ENCODE results near the gene SYCE3.

The SYCE3 gene

DNA sequence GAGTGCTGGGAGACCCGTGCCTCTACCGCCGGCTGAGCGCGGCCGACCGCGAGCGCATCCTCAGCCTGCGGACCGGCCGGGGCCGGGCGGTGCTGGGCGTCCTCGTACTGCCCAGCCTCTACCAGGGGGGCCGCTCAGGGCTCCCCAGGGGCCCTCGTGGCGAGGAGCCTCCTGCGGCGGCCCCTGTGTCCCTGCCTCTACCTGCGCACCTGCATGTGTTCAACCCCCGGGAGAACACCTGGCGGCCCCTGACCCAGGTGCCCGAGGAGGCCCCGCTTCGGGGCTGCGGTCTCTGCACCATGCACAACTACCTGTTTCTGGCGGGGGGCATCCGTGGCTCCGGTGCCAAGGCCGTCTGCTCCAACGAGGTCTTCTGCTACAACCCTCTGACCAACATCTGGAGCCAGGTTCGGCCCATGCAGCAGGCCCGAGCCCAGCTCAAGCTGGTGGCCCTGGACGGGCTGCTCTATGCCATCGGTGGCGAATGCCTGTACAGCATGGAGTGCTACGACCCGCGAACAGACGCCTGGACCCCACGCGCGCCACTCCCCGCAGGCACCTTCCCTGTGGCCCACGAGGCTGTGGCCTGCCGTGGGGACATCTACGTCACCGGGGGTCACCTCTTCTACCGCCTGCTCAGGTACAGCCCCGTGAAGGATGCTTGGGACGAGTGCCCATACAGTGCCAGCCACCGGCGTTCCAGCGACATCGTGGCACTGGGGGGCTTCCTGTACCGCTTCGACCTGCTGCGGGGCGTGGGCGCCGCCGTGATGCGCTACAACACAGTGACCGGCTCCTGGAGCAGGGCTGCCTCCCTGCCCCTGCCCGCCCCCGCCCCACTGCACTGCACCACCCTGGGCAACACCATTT lies 13.6 kb downstream of the SYCE3 start:
- Histone ChIP-seq H3K36me3 (ENCODE audit: control insufficient read depth, insufficient read depth, low read length) (no peaks in the 10 kb centered on the region), H3K27ac (ENCODE audit: insufficient read depth, low read depth, low read length, poor library complexity, severe bottlenecking) (no peak overlapping the region), H3K4me1 (ENCODE audit: control insufficient read depth, insufficient read depth, low read length) (no peaks in the 10 kb centered on the region), H3K27me3 (ENCODE audit: control insufficient read depth, insufficient read depth, low read length, poor library complexity, severe bottlenecking) (peaks cover 15% of the 10 kb centered on the region), H3K4me3 (ENCODE audit: insufficient read depth, low read depth, low read length) (no peak overlapping the region), H3K9me3 (ENCODE audit: control insufficient read depth, low read length) (no peaks in the 10 kb centered on the region)
- 94 to 96% methylated on average over 68 of the region's 68 CpGs for WGBS, 2 experiments

GRCh38 chr22:50548040-50548920 lies 14.4 kb downstream of the SYCE3 start:
- H3K27ac ChIP-seq (ENCODE audit: insufficient read depth, low read depth, low read length, poor library complexity, severe bottlenecking): no peak overlapping the region
- WGBS, 2 experiments: 91 to 92% methylated on average over 56 of the region's 56 CpGs

GRCh38 chr22:50547263-50547985 lies 15.3 kb downstream of the SYCE3 start:
- no peak overlapping the region for H3K4me3 ChIP-seq (ENCODE audit: insufficient read depth, low read depth, low read length)
- peaks cover 26% of the 10 kb centered on the region for H3K27me3 ChIP-seq (ENCODE audit: control insufficient read depth, insufficient read depth, low read length, poor library complexity, severe bottlenecking)
- no peaks in the 10 kb centered on the region for H3K9me3 ChIP-seq (ENCODE audit: control insufficient read depth, low read length)
- no peaks in the 10 kb centered on the region for H3K4me1 ChIP-seq (ENCODE audit: control insufficient read depth, insufficient read depth, low read length)
- no peak overlapping the region for H3K27ac ChIP-seq (ENCODE audit: insufficient read depth, low read depth, low read length, poor library complexity, severe bottlenecking)
- no peaks in the 10 kb centered on the region for H3K36me3 ChIP-seq (ENCODE audit: control insufficient read depth, insufficient read depth, low read length)
- WGBS, 2 experiments: 93% methylated on average over 35 of the region's 35 CpGs

More at GRCh38 chr22:50548040-50548920, 14.4 kb downstream of the SYCE3 start:
- Histone ChIP-seq H3K4me3 (ENCODE audit: insufficient read depth, low read depth, low read length) (no peak overlapping the region), H3K4me1 (ENCODE audit: control insufficient read depth, insufficient read depth, low read length) (no peaks in the 10 kb centered on the region), H3K36me3 (ENCODE audit: control insufficient read depth, insufficient read depth, low read length) (no peaks in the 10 kb centered on the region), H3K9me3 (ENCODE audit: control insufficient read depth, low read length) (no peaks in the 10 kb centered on the region), H3K27me3 (ENCODE audit: control insufficient read depth, insufficient read depth, low read length, poor library complexity, severe bottlenecking) (peaks cover 24% of the 10 kb centered on the region)

DNA sequence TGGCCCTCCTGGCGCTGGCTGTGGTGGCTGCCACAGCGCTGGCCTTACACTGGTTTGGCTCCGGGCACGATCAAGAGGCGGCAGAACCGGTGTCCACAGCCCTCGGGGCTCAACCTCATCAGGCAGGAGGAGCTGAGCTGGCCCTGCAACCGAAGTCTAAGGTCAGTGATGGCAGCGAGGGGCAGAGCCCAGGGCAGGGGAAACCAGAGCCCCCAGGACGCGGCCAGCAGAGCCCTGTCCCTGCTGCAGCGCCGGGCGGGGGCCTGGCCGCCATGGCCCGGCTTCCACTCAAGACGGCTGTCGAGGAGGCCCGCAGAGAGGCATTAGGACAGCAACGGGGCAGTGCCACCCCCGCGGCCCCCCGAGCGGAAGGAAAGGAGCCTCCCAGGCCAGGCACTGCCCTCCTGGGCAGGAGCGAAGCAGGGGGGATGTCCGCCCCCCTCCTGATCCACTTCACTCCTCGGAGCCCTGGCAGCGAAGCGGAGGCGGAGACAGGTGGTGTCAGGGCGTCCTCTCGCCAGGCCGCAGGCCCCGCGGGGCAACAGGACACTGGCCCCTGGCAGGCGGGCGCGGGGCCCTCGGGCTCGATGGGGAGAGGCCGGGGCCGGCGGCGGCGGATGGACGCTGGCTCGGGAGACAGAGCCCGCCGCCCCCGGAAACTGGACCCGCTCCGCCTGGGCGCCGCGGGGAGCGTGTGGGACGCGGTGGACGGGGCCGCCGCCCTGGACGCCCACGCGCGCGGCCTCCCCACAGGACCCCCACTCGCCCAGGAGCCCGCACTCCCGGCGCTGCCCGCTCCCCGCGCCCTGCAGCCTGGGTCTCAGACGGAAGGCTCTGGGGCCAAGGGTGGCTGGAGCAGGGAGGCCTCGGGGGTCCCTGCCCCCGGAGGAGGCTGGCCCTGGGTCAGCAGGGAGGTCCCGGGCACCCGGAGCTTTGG lies 16.1 kb downstream of the SYCE3 start:
- peaks cover 26% of the 10 kb centered on the region for H3K27me3 ChIP-seq (ENCODE audit: control insufficient read depth, insufficient read depth, low read length, poor library complexity, severe bottlenecking)
- no peak overlapping the region for H3K4me3 ChIP-seq (ENCODE audit: insufficient read depth, low read depth, low read length)
- no peak overlapping the region for H3K27ac ChIP-seq (ENCODE audit: insufficient read depth, low read depth, low read length, poor library complexity, severe bottlenecking)
- no peaks in the 10 kb centered on the region for H3K9me3 ChIP-seq (ENCODE audit: control insufficient read depth, low read length)
- WGBS, 2 experiments: 94% methylated on average over 78 of the region's 78 CpGs
- H3K4me1 ChIP-seq (ENCODE audit: control insufficient read depth, insufficient read depth, low read length): no peaks in the 10 kb centered on the region
- no peaks in the 10 kb centered on the region for H3K36me3 ChIP-seq (ENCODE audit: control insufficient read depth, insufficient read depth, low read length)

DNA sequence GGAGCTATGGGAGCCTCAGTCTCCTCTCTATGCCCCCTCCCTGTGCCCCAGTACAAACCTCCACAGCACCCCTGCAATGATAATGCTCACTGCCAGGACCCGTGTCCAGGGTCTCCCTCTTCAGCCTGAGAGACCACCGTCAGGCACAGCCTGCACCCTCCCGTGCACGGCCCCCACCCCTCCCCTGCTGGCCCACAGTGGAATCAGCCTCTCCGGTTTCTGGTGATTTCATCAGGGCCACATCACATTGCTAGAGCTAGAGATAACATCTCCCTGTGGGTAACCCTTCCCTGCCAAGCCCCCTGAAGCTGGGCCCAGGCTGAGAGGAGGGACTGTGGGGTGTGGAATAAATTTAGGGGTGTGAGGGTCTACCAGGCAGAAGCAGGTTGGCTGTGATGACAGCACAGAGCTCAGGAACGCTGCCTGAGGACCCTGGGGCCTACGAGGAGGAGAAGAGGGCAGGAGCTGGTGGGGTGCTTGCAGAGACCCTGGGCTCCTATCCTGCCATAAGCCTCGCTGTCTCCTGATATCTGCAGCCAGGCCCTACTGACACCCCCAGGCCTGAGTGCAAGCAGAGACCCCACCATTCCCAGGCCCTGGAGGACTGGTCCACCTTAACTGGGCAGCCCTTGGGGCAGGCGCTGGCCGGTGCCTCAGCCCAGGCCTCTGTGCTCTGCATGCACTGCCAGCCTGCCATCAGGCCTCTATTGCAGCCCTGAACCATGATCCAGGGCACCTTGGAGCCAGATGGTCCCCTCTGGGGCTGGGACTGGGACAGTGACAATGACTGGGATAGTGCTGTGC lies 17.0 kb downstream of the SYCE3 start, which contains the start of gene KLHDC7B:
TSS of gene KLHDC7B (plus strand) at position 378 of the 804 bp plus-strand sequence. CDS start at position 723, 345 bp downstream.
- H3K27me3 ChIP-seq (ENCODE audit: control insufficient read depth, insufficient read depth, low read length, poor library complexity, severe bottlenecking): peaks cover 26% of the 10 kb centered on the region
- 89 to 91% methylated on average over 10 of the region's 10 CpGs for WGBS, 2 experiments
- no peak within 1 kb of the TSS for H3K27ac ChIP-seq (ENCODE audit: insufficient read depth, low read depth, low read length, poor library complexity, severe bottlenecking)
- H3K4me3 ChIP-seq (ENCODE audit: insufficient read depth, low read depth, low read length): no peak within 1 kb of the TSS
- H3K36me3 ChIP-seq (ENCODE audit: control insufficient read depth, insufficient read depth, low read length): no peaks in the 10 kb centered on the region
- no peaks in the 10 kb centered on the region for H3K4me1 ChIP-seq (ENCODE audit: control insufficient read depth, insufficient read depth, low read length)
- no peaks in the 10 kb centered on the region for H3K9me3 ChIP-seq (ENCODE audit: control insufficient read depth, low read length)

DNA sequence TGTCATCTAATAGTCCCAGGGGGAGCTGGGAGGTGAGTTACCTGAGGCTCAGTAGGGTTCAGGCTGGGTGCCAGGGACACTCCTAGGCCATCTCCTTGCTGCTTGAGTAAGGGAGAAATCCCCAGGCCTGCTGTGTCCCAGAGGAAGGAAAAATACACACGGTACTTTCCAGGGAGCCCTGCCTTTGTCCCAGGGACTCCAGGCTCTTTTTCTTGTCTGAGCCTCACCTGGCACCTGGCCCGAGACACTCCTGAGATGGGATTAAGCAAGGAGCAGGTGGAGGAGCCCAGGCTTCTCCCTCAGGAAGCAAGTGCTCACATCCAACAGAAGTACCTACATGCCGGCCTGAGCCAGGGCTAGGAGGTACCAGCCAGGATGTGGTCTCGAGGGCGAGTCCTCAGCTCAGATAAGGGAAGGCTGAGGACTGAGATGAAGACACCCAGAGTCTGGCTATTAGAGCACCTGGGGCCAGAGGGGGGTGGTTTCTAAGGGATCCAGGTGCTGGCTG lies 17.9 kb downstream of the SYCE3 start:
- H3K27me3 ChIP-seq (ENCODE audit: control insufficient read depth, insufficient read depth, low read length, poor library complexity, severe bottlenecking): peaks cover 26% of the 10 kb centered on the region
- WGBS, 2 experiments: 89 to 91% methylated on average over 5 of the region's 5 CpGs
- H3K4me1 ChIP-seq (ENCODE audit: control insufficient read depth, insufficient read depth, low read length): no peaks in the 10 kb centered on the region
- H3K27ac ChIP-seq (ENCODE audit: insufficient read depth, low read depth, low read length, poor library complexity, severe bottlenecking): no peak overlapping the region
- no peaks in the 10 kb centered on the region for H3K36me3 ChIP-seq (ENCODE audit: control insufficient read depth, insufficient read depth, low read length)
- H3K4me3 ChIP-seq (ENCODE audit: insufficient read depth, low read depth, low read length): no peak overlapping the region
- no peaks in the 10 kb centered on the region for H3K9me3 ChIP-seq (ENCODE audit: control insufficient read depth, low read length)

DNA sequence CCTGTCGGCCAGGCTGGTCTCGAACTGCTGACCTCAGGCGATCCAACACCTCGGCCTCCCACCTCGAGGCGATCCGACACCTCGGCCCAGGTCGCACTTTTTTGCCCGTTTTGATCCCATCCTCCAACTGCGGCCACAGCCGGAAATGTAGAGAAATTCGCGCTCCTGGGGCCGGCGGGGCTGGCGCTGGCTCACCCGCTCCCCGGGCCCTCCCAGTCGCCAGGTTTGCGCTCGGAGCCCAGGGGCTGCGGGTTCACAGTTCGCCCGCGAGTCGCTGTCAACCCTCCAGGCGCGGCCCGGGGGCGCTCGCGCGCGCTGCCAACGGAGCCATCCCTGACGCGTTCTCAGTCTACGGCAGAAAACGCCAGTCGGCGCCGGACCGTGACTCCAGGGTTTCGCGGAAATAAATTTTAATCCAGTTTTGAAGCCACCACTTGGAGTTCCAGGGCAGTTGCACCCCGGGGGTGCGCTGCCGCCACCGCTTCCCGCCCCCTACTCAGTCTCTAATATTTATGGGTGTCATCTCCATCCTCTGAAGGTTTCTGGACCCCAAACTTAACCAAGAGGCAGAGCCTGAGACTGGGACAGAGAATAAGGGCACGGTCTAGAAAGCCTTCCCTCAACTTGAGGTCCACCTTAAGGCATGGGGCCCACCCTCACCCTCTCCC lies 18.5 kb downstream of the SYCE3 start:
- Histone ChIP-seq H3K9me3 (ENCODE audit: control insufficient read depth, low read length) (no peaks in the 10 kb centered on the region), H3K4me3 (ENCODE audit: insufficient read depth, low read depth, low read length) (no peak overlapping the region), H3K27me3 (ENCODE audit: control insufficient read depth, insufficient read depth, low read length, poor library complexity, severe bottlenecking) (peaks cover 26% of the 10 kb centered on the region), H3K27ac (ENCODE audit: insufficient read depth, low read depth, low read length, poor library complexity, severe bottlenecking) (no peak overlapping the region), H3K36me3 (ENCODE audit: control insufficient read depth, insufficient read depth, low read length) (no peaks in the 10 kb centered on the region), H3K4me1 (ENCODE audit: control insufficient read depth, insufficient read depth, low read length) (no peaks in the 10 kb centered on the region)
- WGBS, 2 experiments: 11 to 12% methylated on average over 52 of the region's 52 CpGs

DNA sequence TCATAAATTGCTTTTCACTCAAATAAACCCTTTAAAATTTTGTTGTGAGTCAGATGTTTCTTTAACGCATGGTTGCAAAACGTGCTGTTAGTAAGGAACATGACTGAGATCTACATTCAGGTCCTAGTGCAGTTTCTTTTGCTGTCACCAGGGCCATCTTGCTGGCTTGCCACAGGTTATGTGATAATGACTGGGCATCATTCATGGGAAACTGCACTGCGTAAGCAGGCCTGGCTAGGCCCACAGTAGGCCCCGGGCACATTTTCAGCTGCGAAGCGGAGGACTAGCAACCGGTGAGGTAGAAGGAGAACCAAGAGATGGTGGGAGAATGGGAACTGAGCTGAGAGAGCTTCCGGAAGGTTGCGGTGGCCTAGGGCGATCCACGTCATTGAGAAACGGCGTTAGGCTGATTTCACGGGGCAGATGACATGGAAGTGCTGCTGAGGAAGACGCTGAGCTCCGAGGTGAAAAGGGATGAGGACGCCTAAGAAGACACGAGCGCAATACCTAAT lies 20.2 kb downstream of the SYCE3 start:
- no peaks in the 10 kb centered on the region for H3K9me3 ChIP-seq (ENCODE audit: control insufficient read depth, low read length)
- no peak overlapping the region for H3K27ac ChIP-seq (ENCODE audit: insufficient read depth, low read depth, low read length, poor library complexity, severe bottlenecking)
- 94 to 97% methylated on average over 19 of the region's 19 CpGs for WGBS, 2 experiments
- H3K36me3 ChIP-seq (ENCODE audit: control insufficient read depth, insufficient read depth, low read length): no peaks in the 10 kb centered on the region
- H3K27me3 ChIP-seq (ENCODE audit: control insufficient read depth, insufficient read depth, low read length, poor library complexity, severe bottlenecking): peaks cover 26% of the 10 kb centered on the region
- H3K4me3 ChIP-seq (ENCODE audit: insufficient read depth, low read depth, low read length): no peak overlapping the region
- H3K4me1 ChIP-seq (ENCODE audit: control insufficient read depth, insufficient read depth, low read length): no peaks in the 10 kb centered on the region
